Fibroblast of skin of left quadriceps (primary cell): ENCODE measurements around the gene HNRNPA3.
A peak's percentile ranks its signal among the peaks of the same experiment; 100 is the strongest.
"Not testable (repeated sequence)": the region's sequence is repeated elsewhere in the genome, so short reads cannot be mapped to it uniquely, and the experiment has no call there.

ENCODE experiments used
- DNase-seq, 2 experiments: peaks; one replicate each; pipeline ENCODE4 v3.0.0-alpha.2; 2013; ENCODE audit warnings: low read depth in 2 of 2

HNRNPA3 gene

GRCh38 chr2:177256026-177256425 is 43.4 kb downstream of the HNRNPA3 start:
- DNase-seq, result no peak

- no peak for DNase-seq
Observed at GRCh38 chr2:177256695-177257094, 44.1 kb downstream of the HNRNPA3 start.

- DNase-seq, result no peak
Observed at GRCh38 chr2:177257471-177257870, 44.9 kb downstream of the HNRNPA3 start.

- no peak for DNase-seq
Observed at GRCh38 chr2:177258059-177258458, 45.5 kb downstream of the HNRNPA3 start.

GRCh38 chr2:177260379-177260778 is 47.8 kb downstream of the HNRNPA3 start:
- DNase-seq, result no peak

- DNase-seq, result no peak
Observed at GRCh38 chr2:177261116-177262060, 48.8 kb downstream of the HNRNPA3 start.

GRCh38 chr2:177262092-177262491 is 49.5 kb downstream of the HNRNPA3 start:
- DNase-seq, result no peak

- no peak for DNase-seq
Observed at GRCh38 chr2:177262958-177263450, 50.4 kb downstream of the HNRNPA3 start.

- DNase-seq, result peak; percentile 95
Observed at GRCh38 chr2:177263451-177264208, 51.0 kb downstream of the HNRNPA3 start.

- DNase-seq, result no peak
Observed at GRCh38 chr2:177264209-177264692, 51.7 kb downstream of the HNRNPA3 start.

GRCh38 chr2:177264693-177265587 is 52.3 kb downstream of the HNRNPA3 start, which contains the start of gene NFE2L2:
Gene NFE2L2, minus strand, starts transcription at chr2:177264727. Its CDS starts 151 bp downstream, at chr2:177264576.
- peak; percentile 84 to 87 for DNase-seq

GRCh38 chr2:177265824-177266817 is 53.5 kb downstream of the HNRNPA3 start:
- DNase-seq, result no peak

GRCh38 chr2:177266955-177267354 is 54.4 kb downstream of the HNRNPA3 start:
- not testable (repeated sequence) for DNase-seq

GRCh38 chr2:177268187-177268871 is 55.7 kb downstream of the HNRNPA3 start:
- DNase-seq, result no peak

GRCh38 chr2:177268901-177269300 is 56.3 kb downstream of the HNRNPA3 start:
- no peak for DNase-seq

- no peak for DNase-seq
Observed at GRCh38 chr2:177270531-177270930, 57.9 kb downstream of the HNRNPA3 start.

GRCh38 chr2:177271981-177272666 is 59.5 kb downstream of the HNRNPA3 start:
- DNase-seq, result no peak

- no peak for DNase-seq
Observed at GRCh38 chr2:177272765-177273164, 60.2 kb downstream of the HNRNPA3 start.

GRCh38 chr2:177273408-177273807 is 60.8 kb downstream of the HNRNPA3 start:
- DNase-seq, result no peak
